ENCODE results near the gene ZBTB18. TPM values are rescaled to one million over a fixed set of nuclear protein-coding genes. Genes with fewer than 3 reads are reported as not detected.
"Not testable (repeated sequence)": the region's sequence is repeated elsewhere in the genome, so short reads cannot be mapped to it uniquely, and the experiment has no call there.

The ZBTB18 gene
- total and polyA plus RNA-seq, 2 experiments from 2014 or later: 1.2 to 10.9 TPM

GRCh38 chr1:244013100-244013499, 38.0 kb upstream of the ZBTB18 start:
- no peak overlapping the region for H3K4me2 ChIP-seq
- no peaks in the 10 kb centered on the region for H3K79me2 ChIP-seq
- no peak overlapping the region for H2AFZ ChIP-seq
- no peaks in the 10 kb centered on the region for H3K9me2 ChIP-seq (replicated peaks; ENCODE audit: insufficient read depth)
- H3K9me3 ChIP-seq (ENCODE audit: low read depth): no peaks in the 10 kb centered on the region
- no peaks in the 10 kb centered on the region for H3K4me1 ChIP-seq (ENCODE audit: insufficient read depth)
- TF ChIP-seq EZH2phosphoT487 (IDR thresholded peaks at IDR 0.05; ENCODE audit: low read depth, severe bottlenecking, unreplicated experiment): no peak
- TF ChIP-seq EZH2 (IDR thresholded peaks at IDR 0.05; ENCODE audit: borderline replicate concordance): no peak
- TF ChIP-seq, protein P1, sequence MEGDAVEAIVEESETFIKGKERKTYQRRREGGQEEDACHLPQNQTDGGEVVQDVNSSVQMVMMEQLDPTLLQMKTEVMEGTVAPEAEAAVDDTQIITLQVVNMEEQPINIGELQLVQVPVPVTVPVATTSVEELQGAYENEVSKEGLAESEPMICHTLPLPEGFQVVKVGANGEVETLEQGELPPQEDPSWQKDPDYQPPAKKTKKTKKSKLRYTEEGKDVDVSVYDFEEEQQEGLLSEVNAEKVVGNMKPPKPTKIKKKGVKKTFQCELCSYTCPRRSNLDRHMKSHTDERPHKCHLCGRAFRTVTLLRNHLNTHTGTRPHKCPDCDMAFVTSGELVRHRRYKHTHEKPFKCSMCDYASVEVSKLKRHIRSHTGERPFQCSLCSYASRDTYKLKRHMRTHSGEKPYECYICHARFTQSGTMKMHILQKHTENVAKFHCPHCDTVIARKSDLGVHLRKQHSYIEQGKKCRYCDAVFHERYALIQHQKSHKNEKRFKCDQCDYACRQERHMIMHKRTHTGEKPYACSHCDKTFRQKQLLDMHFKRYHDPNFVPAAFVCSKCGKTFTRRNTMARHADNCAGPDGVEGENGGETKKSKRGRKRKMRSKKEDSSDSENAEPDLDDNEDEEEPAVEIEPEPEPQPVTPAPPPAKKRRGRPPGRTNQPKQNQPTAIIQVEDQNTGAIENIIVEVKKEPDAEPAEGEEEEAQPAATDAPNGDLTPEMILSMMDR (IDR thresholded peaks at IDR 0.05; ENCODE audit: poor library complexity): no peak
- 100% methylated on average over 2 of the region's 2 CpGs for WGBS (ENCODE audit: low lambda C conversion rate, missing lambda C conversion rate)
- no peak overlapping the region for H3K27ac ChIP-seq
- H4K20me1 ChIP-seq (ENCODE audit: insufficient read depth, poor library complexity, severe bottlenecking): no peaks in the 10 kb centered on the region
- no peak overlapping the region for H3K4me3 ChIP-seq
- no peaks in the 10 kb centered on the region for H3K36me3 ChIP-seq (replicated peaks; ENCODE audit: insufficient read depth, low read depth)
- peaks cover 4% of the 10 kb centered on the region for H3K27me3 ChIP-seq
- DNase-seq (ENCODE audit: low spot score): no peak

DNA sequence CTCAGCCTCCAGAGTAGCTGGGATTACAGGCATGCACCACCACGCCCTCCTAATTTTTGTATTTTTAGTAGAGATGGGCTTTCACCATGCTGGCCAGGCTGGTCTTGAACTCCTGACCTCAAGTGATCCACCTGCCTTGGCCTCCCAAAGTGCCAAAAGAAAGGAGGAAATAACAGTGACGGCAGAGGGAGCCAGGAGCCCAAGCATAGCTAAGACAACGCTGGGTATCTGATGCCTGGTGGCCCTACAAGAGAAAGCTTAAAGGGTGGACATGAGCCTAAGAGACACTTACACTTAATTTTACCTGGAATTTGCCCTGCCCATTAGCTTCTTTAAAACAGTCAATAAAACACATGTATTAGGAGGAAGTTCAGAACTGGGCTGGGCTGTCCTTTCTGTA, 36.2 kb upstream of the ZBTB18 start:
- DNase-seq (ENCODE audit: low spot score): peak; percentile 16
- not testable (repeated sequence) for H3K4me1 ChIP-seq (ENCODE audit: insufficient read depth); H4K20me1 ChIP-seq (ENCODE audit: insufficient read depth, poor library complexity, severe bottlenecking); H3K27me3 ChIP-seq; H3K4me2 ChIP-seq; H3K79me2 ChIP-seq; H3K9me3 ChIP-seq (ENCODE audit: low read depth); H3K36me3 ChIP-seq (replicated peaks; ENCODE audit: insufficient read depth, low read depth); H3K4me3 ChIP-seq; H2AFZ ChIP-seq; H3K9me2 ChIP-seq (replicated peaks; ENCODE audit: insufficient read depth); H3K27ac ChIP-seq
- WGBS (ENCODE audit: low lambda C conversion rate, missing lambda C conversion rate): 70% methylated on average over 3 of the region's 3 CpGs
- TF ChIP-seq, protein P1 (IDR thresholded peaks at IDR 0.05; ENCODE audit: poor library complexity): peak; percentile 8

DNA sequence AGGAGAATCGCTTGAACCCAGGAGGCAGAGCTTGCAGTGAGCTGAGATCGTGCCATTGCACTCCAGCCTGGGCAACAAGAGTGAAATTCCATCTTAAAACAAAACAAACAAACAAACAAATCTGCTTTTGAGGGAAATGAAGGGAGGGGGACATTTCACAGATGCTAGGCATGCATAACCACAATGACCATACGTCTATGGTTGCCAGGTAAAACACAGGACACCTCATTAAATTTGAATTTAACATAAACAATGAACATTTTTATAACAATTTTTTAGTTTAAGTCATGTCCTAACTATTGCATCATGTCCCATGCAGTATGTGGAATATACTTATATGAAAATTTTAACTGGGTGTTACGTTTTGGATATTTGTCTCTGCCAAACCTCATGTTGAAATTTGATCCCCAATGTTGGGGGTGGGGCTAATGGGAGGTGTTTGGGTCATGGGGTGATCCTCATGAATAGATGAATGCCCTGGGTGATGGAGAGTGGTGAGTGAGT, 31.0 kb upstream of the ZBTB18 start:
- Histone ChIP-seq H4K20me1 (ENCODE audit: insufficient read depth, poor library complexity, severe bottlenecking) (no peaks in the 10 kb centered on the region), H3K27ac (no peak overlapping the region), H3K4me3 (no peak overlapping the region), H3K79me2 (no peaks in the 10 kb centered on the region), H3K4me1 (ENCODE audit: insufficient read depth) (no peaks in the 10 kb centered on the region), H3K9me3 (ENCODE audit: low read depth) (no peaks in the 10 kb centered on the region), H3K36me3 (replicated peaks; ENCODE audit: insufficient read depth, low read depth) (no peaks in the 10 kb centered on the region), H3K27me3 (no peaks in the 10 kb centered on the region), H3K4me2 (no peak overlapping the region), H2AFZ (no peak overlapping the region), H3K9me2 (replicated peaks; ENCODE audit: insufficient read depth) (no peaks in the 10 kb centered on the region)
- DNase-seq (ENCODE audit: low spot score): no peak
- 58% methylated on average over 4 of the region's 4 CpGs for WGBS (ENCODE audit: low lambda C conversion rate, missing lambda C conversion rate)
- TF ChIP-seq, protein P1 (IDR thresholded peaks at IDR 0.05; ENCODE audit: poor library complexity): no peak
- no peak for TF ChIP-seq EZH2 (IDR thresholded peaks at IDR 0.05; ENCODE audit: borderline replicate concordance)
- no peak for TF ChIP-seq EZH2phosphoT487 (IDR thresholded peaks at IDR 0.05; ENCODE audit: low read depth, severe bottlenecking, unreplicated experiment)

GRCh38 chr1:244021427-244021826, 29.7 kb upstream of the ZBTB18 start:
- DNase-seq (ENCODE audit: low spot score): no peak
- TF ChIP-seq EZH2 (IDR thresholded peaks at IDR 0.05; ENCODE audit: borderline replicate concordance): no peak
- TF ChIP-seq, protein P1 (IDR thresholded peaks at IDR 0.05; ENCODE audit: poor library complexity): no peak
- TF ChIP-seq EZH2phosphoT487 (IDR thresholded peaks at IDR 0.05; ENCODE audit: low read depth, severe bottlenecking, unreplicated experiment): no peak
- Histone ChIP-seq H3K4me3 (no peak overlapping the region), H3K4me2 (no peak overlapping the region), H3K4me1 (ENCODE audit: insufficient read depth) (no peaks in the 10 kb centered on the region), H3K36me3 (replicated peaks; ENCODE audit: insufficient read depth, low read depth) (no peaks in the 10 kb centered on the region), H4K20me1 (ENCODE audit: insufficient read depth, poor library complexity, severe bottlenecking) (no peaks in the 10 kb centered on the region), H3K79me2 (no peaks in the 10 kb centered on the region), H3K9me2 (replicated peaks; ENCODE audit: insufficient read depth) (no peaks in the 10 kb centered on the region), H3K9me3 (ENCODE audit: low read depth) (no peaks in the 10 kb centered on the region), H3K27me3 (no peaks in the 10 kb centered on the region), H2AFZ (no peak overlapping the region), H3K27ac (no peak overlapping the region)
- WGBS (ENCODE audit: low lambda C conversion rate, missing lambda C conversion rate): 91% methylated on average over 1 of the region's 1 CpG

All from hepatocyte (in vitro differentiated cells).